ENCODE data around the gene LEPROT.

LEPROT gene

GRCh38 chr1:65412984-65413375 is 7.5 kb upstream of the LEPROT start:
- DNase-seq = no peak

DNA sequence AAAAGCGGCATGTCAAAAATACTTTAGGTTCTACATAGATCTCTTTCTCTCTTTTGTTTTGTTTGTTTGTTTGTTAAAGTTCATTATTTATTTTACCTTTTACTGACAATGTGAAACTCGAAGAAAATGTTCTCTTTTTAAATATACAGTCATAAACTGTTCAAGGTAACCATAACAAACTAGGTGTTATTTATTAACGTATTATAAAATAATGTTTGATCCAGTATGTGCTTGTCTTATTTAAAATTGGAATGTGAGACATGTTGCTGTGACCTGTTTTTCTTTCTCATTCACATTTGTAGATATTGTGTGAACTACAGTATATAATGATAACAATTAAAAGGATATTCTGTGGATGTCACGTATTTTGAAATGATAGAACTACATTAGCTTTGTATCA is 5.9 kb upstream of the LEPROT start:
- DNase-seq = no peak

- DNase-seq = no peak
These were observed 3.7 kb upstream of the LEPROT start for GRCh38 chr1:65416767-65417166.

DNA sequence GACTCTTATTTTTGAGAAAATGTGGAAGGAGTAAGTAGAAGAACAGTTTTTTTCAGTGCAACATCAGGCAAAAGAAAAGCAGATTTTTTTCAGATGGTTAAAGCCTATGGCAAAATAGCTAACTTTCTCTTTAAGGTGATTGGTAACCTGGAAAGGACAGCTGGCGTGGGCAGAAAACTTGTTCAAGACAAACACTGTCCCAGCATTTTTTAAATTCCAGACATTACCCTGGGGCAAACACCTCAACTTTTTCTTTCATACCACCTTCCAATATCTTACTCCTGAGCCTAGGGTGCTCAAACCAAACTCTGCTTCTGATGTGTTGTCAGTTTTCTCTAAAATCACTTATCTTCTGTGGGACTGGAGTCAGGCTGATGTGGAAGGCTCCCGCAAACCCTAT is 2.7 kb upstream of the LEPROT start:
- no peak for DNase-seq

DNA sequence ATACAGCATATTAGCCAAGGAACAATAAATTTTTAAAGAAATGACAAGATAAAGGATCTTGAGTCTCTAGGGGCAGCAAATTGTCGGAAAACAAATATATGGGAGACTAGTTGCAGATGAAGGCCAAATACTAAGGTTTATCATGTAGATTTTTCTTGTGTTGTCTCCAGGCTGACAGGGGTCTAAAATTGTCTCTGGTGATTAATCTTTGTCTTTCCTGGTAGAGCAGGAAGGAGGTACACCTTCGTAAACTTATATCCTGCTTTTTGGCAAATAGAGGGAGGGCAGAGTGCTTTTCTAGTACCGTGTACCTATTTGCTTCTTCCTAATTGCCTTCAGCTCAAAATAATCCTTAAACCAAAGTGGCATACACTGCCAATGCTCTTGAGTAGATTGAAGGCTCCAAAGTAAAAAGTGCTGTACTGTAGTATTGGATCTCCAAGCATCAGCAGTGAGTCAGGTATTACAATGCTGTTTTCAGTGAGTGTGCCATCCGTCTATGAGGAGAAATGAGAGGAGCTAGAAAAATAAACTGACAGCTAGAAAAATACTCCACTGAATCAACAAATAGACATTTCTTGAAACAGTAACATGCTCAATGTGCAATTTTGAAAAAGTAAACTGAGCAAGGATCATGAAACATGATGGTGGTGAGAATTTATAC is 1.8 kb upstream of the LEPROT start:
- no peak for DNase-seq

GRCh38 chr1:65419681-65420589 is 533 bp upstream of the LEPROT start:
- DNase-seq = peak; percentile 91

GRCh38 chr1:65421351-65422025 is 1.0 kb downstream of the LEPROT start:
- no peak for DNase-seq

DNA sequence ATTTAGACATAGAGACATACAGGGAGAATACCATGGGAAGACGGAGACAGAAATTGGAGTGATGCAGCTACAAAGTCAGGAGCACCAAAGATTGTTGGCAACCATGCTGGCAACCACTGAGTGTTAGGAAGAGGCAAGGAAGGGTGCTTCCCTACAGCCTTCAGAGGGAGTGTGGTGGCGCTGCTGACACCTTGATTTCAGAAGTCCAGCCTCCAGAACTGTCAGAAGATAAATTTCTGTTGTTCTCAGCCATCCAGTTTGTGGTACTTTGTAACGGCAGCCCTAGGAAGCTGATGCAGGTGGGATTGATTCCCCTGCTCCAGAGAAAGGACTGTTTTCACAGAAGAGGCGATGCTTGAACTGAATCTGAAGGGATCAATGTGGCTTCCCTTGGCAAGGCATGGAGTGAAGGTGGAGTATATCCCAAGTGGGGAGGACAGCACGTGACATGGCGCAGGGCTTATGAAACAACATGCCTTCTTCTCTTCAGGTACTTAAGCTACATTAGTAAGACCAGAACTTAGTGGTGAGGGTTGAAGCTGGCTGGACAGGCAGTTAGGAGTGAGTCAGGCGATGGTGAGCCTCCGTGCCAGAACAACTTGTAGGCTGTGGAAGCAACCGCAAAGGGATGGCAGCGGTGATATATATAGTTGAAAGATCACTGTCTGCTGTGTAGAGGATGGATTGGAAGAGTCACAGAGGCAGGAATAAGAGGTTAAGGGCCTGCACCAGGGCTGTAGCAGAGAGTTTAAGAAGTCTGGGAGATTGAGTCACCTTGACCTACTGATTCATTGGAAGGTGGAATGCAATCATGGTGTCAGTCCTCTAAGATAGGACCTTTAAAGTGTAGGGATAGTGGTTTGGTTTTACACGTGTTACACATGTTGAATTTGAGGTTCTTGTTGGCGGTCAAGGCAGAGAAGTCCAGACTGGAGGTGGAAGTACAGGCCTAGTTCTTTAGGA is 2.1 kb downstream of the LEPROT start:
- no peak for DNase-seq

- DNase-seq = no peak
These were observed 3.6 kb downstream of the LEPROT start for GRCh38 chr1:65423884-65424572.

- DNase-seq = no peak
These were observed 4.1 kb downstream of the LEPROT start for GRCh38 chr1:65424573-65424889.

GRCh38 chr1:65425006-65425405 is 4.5 kb downstream of the LEPROT start:
- no peak for DNase-seq

- no peak for DNase-seq
These were observed 5.2 kb downstream of the LEPROT start for GRCh38 chr1:65425697-65426096.

GRCh38 chr1:65429078-65429477 is 8.6 kb downstream of the LEPROT start:
- no peak for DNase-seq

GRCh38 chr1:65429806-65430205 is 9.3 kb downstream of the LEPROT start:
- no peak for DNase-seq

DNA sequence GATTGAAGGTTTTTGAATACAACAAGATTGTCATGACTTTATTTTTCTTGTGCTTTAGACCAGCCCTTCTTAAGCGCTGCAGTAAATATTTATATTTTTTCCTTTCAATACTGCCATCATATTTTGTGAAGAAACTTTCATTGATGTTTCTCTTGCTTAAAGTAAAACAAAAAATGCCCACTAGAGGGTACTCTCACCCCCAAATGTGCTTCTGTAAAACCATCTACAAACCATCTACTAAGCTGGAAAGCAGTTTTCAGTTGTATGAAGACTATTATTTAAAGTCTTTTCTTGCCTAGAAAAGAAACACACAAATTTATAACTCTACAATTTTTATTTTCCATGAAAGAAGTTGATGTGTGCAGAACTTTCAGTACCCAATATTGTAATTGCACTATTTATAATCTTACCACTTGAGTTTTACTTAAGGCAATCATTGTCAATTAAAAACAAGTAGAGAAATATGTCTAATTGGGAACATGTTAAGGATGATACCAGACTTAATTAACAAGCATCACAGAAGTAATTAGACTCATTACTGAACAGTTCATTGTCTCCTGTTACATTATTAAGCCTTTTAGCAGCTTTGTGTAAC is 10.7 kb downstream of the LEPROT start:
- DNase-seq = peak; percentile 18

DNA sequence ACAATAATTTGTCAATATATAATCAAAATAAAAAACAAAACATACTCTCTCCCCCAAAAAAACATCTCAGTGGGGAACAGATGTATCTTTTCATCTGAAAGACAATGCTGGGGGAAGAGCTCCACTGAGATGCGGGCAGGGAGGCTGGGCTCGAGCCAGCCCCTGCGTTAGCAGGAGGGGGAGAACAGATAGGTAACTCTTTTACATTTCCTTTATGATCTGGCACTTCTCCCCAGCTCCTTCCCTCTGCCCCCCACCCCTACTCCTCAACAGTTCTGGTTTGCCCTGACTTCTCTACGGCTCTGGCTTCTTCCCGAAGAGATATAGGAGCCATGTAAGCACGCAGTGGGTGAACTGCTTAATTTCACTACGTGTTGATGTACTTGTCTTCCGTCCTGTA is 12.4 kb downstream of the LEPROT start:
- DNase-seq = no peak

- DNase-seq = no peak
These were observed 13.8 kb downstream of the LEPROT start for GRCh38 chr1:65434255-65434654.

DNA sequence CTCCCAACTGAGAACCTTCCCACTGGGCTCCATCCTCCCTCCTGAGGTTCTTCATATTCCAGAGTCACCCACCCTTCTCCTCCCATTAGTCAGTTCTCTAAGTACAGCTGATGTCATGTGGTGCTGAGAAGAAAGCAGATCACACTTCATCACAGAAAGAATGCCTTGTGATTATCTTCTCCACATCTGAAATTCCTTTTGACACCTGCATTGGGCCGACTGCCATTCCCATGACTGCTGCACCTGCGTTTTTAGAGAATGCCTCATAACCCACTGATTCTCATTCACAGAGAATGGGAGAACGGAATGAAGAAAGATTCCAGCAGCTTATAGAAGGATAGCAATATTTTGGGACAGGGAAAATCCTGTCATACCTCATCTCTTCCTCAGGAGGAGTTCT is 14.3 kb downstream of the LEPROT start:
- DNase-seq = no peak

- DNase-seq = no peak
These were observed 15.5 kb downstream of the LEPROT start for GRCh38 chr1:65435987-65436386.

GRCh38 chr1:65437616-65438015 is 17.1 kb downstream of the LEPROT start:
- no peak for DNase-seq

DNA sequence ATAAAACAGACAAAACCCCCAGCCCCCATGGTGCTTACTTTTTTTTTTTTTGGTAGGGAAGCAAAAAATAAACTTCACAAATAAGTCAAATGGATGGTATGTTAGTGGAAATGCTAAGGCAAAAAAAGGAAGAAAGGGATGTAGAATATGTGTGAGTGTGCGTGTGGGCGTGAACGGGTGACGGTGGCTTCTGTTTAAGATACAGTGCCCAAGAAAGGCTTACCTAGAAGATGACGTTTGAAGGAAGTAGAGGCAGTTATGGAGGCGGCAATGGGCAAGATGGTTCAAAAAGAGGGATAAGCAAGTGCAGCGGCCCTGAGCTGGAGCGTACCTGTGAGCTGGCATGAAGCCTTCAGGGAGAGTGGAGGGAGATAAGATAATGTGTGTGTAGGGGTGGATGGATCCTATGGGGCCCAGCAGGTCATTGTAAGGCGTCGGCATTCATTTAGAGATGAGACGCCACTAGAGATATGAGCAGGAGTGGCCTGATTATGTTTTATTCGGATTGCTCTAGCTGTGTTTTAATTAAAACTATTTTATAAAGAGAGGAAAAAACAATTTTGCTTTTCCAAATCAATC is 19.9 kb downstream of the LEPROT start:
- no peak for DNase-seq
